Fibroblast of lung (primary cell): ENCODE results near the gene EPC2.

ENCODE experiments used
- CTCF ChIP-seq, 2 donors: IDR thresholded peaks in 1 of 2; conservative IDR thresholded peaks in 1 of 2; 1 replicate in 1 of 2; 2 replicates in 1 of 2; pipeline ENCODE4 v1.5.1; 2011 to 2012; ENCODE audit warnings: low read length in 2 of 2, control low read depth in 1 of 2, inconsistent platforms in 1 of 2, low read depth in 1 of 2, mild to moderate bottlenecking in 1 of 2
- EZH2 ChIP-seq: IDR thresholded peaks from 2 replicates; pipeline ENCODE4 v1.5.1; 2012; ENCODE audit warnings: low read length, control low read depth, mild to moderate bottlenecking; ENCODE audit errors: missing control alignments

- TF ChIP-seq CTCF (conservative IDR thresholded peaks at IDR 0.05 in 1 of 2, IDR thresholded peaks at IDR 0.05 in 1 of 2; ENCODE audit: low read depth in 1 of 2, low read length in 2 of 2) = no peak
- TF ChIP-seq EZH2 = no peak
These were observed 7.4 kb downstream of the EPC2 start for GRCh38 chr2:148651972-148652371.
